HCT116 (cell line): Measurements from ENCODE around the gene FAM222B. TPM values are rescaled to one million over a fixed set of nuclear protein-coding genes. Genes with fewer than 3 reads are reported as not detected.
A peak's percentile ranks its signal among the peaks of the same experiment; 100 is the strongest.

ENCODE experiments used
- ATAC-seq: fragments of 200-7000 bp; cut with Tn5 transposase; 2 replicates; pipeline ENCODE4 v1.9.1; 2020; ENCODE audit warnings: mild to moderate bottlenecking, moderate library complexity
- BruUV-seq: library from RNA; stranded (reverse); fragments of 400-500 nt; replicated peaks from 2 replicates; lab custom pipeline; 2021; lab: Mats Ljungman, UMichigan
- CTCF ChIA-PET: fragments of 300-600 bp; sonication (Branson Sonifier 250); formaldehyde crosslinking; loops from one replicate; lab custom pipeline; 2021; ENCODE audit warnings: antibody characterized with exemption; lab: Charles Lee
- POLR2A ChIA-PET: fragments of 300-600, 350-600 bp; sonication (Branson Sonifier 250); formaldehyde crosslinking; loops from one replicate; lab custom pipeline; 2021; ENCODE audit warnings: antibody characterized with exemption; lab: Charles Lee
- RAD21 ChIA-PET, 2 experiments: fragments of 300-600 bp; sonication (Branson Sonifier 250); formaldehyde crosslinking; loops; one replicate each; lab custom pipeline; 2023; ENCODE audit warnings: low total read pairs in 2 of 2; ENCODE audit not compliant: uncharacterized antibody in 2 of 2, unreplicated experiment in 2 of 2, low non-redundant PET in 1 of 2; lab: Charles Lee
- DNase-seq: peaks from one replicate; pipeline ENCODE4 v3.0.0-alpha.2; 2010; ENCODE audit warnings: low read depth, low spot score
- H2AFZ ChIP-seq: fragments of 200-600 bp; shearing (Covaris generic), sonication (generic); 2 replicates; pipeline ENCODE4 v1.6.1; 2017; ENCODE audit warnings: low read depth, mixed run types, mixed read lengths, antibody characterized with exemption, low read length; ENCODE audit not compliant: poor library complexity, severe bottlenecking
- H3K27ac ChIP-seq: 2 replicates; pipeline ENCODE4 v1.5.1; 2012; ENCODE audit warnings: low read depth, low read length
- H3K27me3 ChIP-seq: fragments of 200-600 bp; sonication (generic); 2 replicates; pipeline ENCODE4 v1.6.1; 2016; ENCODE audit warnings: mixed run types, low read length, mixed read lengths; ENCODE audit not compliant: insufficient read depth
- H3K36me3 ChIP-seq, 2 experiments: fragments of 200-500 bp in 1 of 2; fragments of 200-600 bp in 1 of 2; sonication (Bioruptor generic) in 1 of 2; sonication (generic) in 1 of 2; 2 replicates each; pipeline versions ENCODE4 v1.5.1 to v1.6.1; 2014 to 2016; ENCODE audit warnings: low read length in 2 of 2, inconsistent platforms in 1 of 2, mixed read lengths in 1 of 2, mixed run types in 1 of 2; ENCODE audit not compliant: insufficient read depth in 2 of 2, control insufficient read depth in 1 of 2
- H3K4me1 ChIP-seq, 2 experiments: fragments of 200-600 bp in 1 of 2; sonication (generic) in 1 of 2; 2 replicates each; pipeline versions ENCODE4 v1.5.1 to v1.6.1; 2012 to 2017; ENCODE audit warnings: low read length in 2 of 2, inconsistent platforms in 1 of 2, mild to moderate bottlenecking in 1 of 2, mixed read lengths in 1 of 2, mixed run types in 1 of 2, moderate library complexity in 1 of 2; ENCODE audit not compliant: insufficient read depth in 2 of 2, control insufficient read depth in 1 of 2
- H3K4me2 ChIP-seq: fragments of 200-600 bp; sonication (generic); 2 replicates; pipeline ENCODE4 v1.6.1; 2017; ENCODE audit warnings: mixed run types, low read length, mixed read lengths
- H3K4me3 ChIP-seq, 2 experiments: fragments of 200-600 bp in 1 of 2; sonication (generic) in 1 of 2; replicated peaks in 1 of 2; 2 replicates each; pipeline ENCODE4 v1.5.1; 2011 to 2016; ENCODE audit warnings: low read length in 2 of 2, control low read depth in 1 of 2, low read depth in 1 of 2, mild to moderate bottlenecking in 1 of 2, mixed read lengths in 1 of 2, mixed run types in 1 of 2
- H3K79me2 ChIP-seq: fragments of 200-600 bp; sonication (generic); 2 replicates; pipeline ENCODE4 v1.6.1; 2017; ENCODE audit warnings: mild to moderate bottlenecking, mixed run types, low read length, moderate library complexity, mixed read lengths; ENCODE audit not compliant: insufficient read depth
- H3K9ac ChIP-seq: fragments of 200-600 bp; sonication (generic); 2 replicates; pipeline ENCODE4 v1.6.1; 2016; ENCODE audit warnings: low read length, mixed read lengths
- H3K9me2 ChIP-seq: fragments of 200-600 bp; sonication (generic), shearing (Covaris generic); 2 replicates; pipeline ENCODE4 v1.6.1; 2017; ENCODE audit warnings: mixed run types, mild to moderate bottlenecking, moderate library complexity; ENCODE audit not compliant: insufficient read depth
- H3K9me3 ChIP-seq, 2 experiments: fragments of 200-500 bp in 1 of 2; fragments of 200-600 bp in 1 of 2; sonication (Bioruptor generic) in 1 of 2; sonication (generic) in 1 of 2; 2 replicates each; pipeline ENCODE4 v1.6.1; 2014 to 2017; ENCODE audit warnings: low read length in 2 of 2, mixed read lengths in 2 of 2, inconsistent platforms in 1 of 2, low read depth in 1 of 2, mild to moderate bottlenecking in 1 of 2, mixed run types in 1 of 2, moderate library complexity in 1 of 2; ENCODE audit not compliant: control insufficient read depth in 1 of 2, insufficient read depth in 1 of 2
- H4K20me1 ChIP-seq: fragments of 200-600 bp; sonication (generic), shearing (Covaris generic); 2 replicates; pipeline ENCODE4 v1.6.1; 2017; ENCODE audit warnings: mixed run types, mild to moderate bottlenecking, moderate library complexity; ENCODE audit not compliant: insufficient read depth
- CBX3 ChIP-seq: IDR thresholded peaks from 2 replicates; pipeline ENCODE4 v1.6.1; 2012; ENCODE audit warnings: low read depth
- ELF1 ChIP-seq: IDR thresholded peaks from 2 replicates; pipeline ENCODE4 v1.6.1; 2012; ENCODE audit warnings: low read depth, borderline replicate concordance
- EZH2 ChIP-seq: fragments of 200-600 bp; sonication (generic); IDR thresholded peaks from 2 replicates; pipeline ENCODE4 v1.6.1; 2017; ENCODE audit warnings: antibody characterized with exemption, mixed run types
- FOSL1 ChIP-seq: IDR thresholded peaks from 2 replicates; pipeline ENCODE4 v1.6.1; 2012; ENCODE audit warnings: low read depth
- JUND ChIP-seq: IDR thresholded peaks from 2 replicates; pipeline ENCODE4 v1.6.1; 2012
- POLR2A ChIP-seq: IDR thresholded peaks from 2 replicates; pipeline ENCODE4 v1.7.0; 2011; ENCODE audit warnings: borderline replicate concordance; ENCODE audit not compliant: insufficient read depth, insufficient read length; ENCODE audit errors: extremely low read depth
- POLR2AphosphoS5 ChIP-seq: IDR thresholded peaks from 2 replicates; pipeline ENCODE4 v1.6.1; 2011; ENCODE audit warnings: mild to moderate bottlenecking, low read depth, low read length, moderate library complexity
- RAD21 ChIP-seq: IDR thresholded peaks from 2 replicates; pipeline ENCODE4 v1.6.1; 2012; ENCODE audit warnings: low read depth, mild to moderate bottlenecking
- SIN3A ChIP-seq: IDR thresholded peaks from 2 replicates; pipeline ENCODE4 v1.6.1; 2012; ENCODE audit warnings: low read depth
- SP1 ChIP-seq: IDR thresholded peaks from 2 replicates; pipeline ENCODE4 v1.6.1; 2012; ENCODE audit warnings: low read depth
- SRF ChIP-seq: IDR thresholded peaks from 2 replicates; pipeline ENCODE4 v1.6.1; 2012; ENCODE audit warnings: low read depth
- TCF7L2 ChIP-seq: IDR thresholded peaks from 2 replicates; pipeline ENCODE4 v1.7.0; 2011; ENCODE audit warnings: borderline replicate concordance, inconsistent platforms; ENCODE audit not compliant: insufficient read depth, insufficient read length; ENCODE audit errors: extremely low read depth
- ZFX ChIP-seq: fragments of 450-650 bp; IDR thresholded peaks from 2 replicates; pipeline ENCODE4 v1.6.1; 2017
- ZNF274 ChIP-seq: fragments of 200-500 bp; sonication (Bioruptor generic); IDR thresholded peaks from 2 replicates; pipeline ENCODE4 v1.6.1; 2014; ENCODE audit warnings: mild to moderate bottlenecking, low read depth, low read length, inconsistent platforms
- intact Hi-C: fragments of 100-400 bp; cut with micrococcal nuclease; formaldehyde crosslinking; loops from 2 replicates; pipeline ENCODE4 v1.10.0; 2022
- total RNA-seq: library from RNA; stranded (reverse); gene quantifications from one replicate; pipeline ENCODE4 v1.2.1, GENCODE V29; 2021; ENCODE audit not compliant: unreplicated experiment
- TF ChIP-seq, protein P1 (sequence below), 3 experiments: fragments of 200-600 bp in 1 of 3; sonication (generic) in 1 of 3; IDR thresholded peaks in 2 of 3; conservative IDR thresholded peaks in 1 of 3; 2 replicates each; pipeline ENCODE4 v1.5.1; 2012 to 2017; ENCODE audit warnings: low read depth in 2 of 3, low read length in 2 of 3, antibody characterized with exemption in 1 of 3, borderline replicate concordance in 1 of 3, control low read depth in 1 of 3, mild to moderate bottlenecking in 1 of 3, mixed read lengths in 1 of 3, mixed run types in 1 of 3, moderate library complexity in 1 of 3; ENCODE audit not compliant: insufficient read depth in 1 of 3
- TF ChIP-seq, protein P2 (sequence below): IDR thresholded peaks from 2 replicates; pipeline ENCODE4 v1.6.1; 2012
- TF ChIP-seq, protein P3 (sequence below): IDR thresholded peaks from 2 replicates; pipeline ENCODE4 v1.6.1; 2011; ENCODE audit warnings: mild to moderate bottlenecking, low read length, moderate library complexity; ENCODE audit not compliant: insufficient replicate concordance; ENCODE audit errors: extremely low read depth
- TF ChIP-seq, protein P4 (sequence below): IDR thresholded peaks from 2 replicates; pipeline ENCODE4 v1.6.1; 2012; ENCODE audit warnings: low read depth

The FAM222B gene
- total RNA-seq, 1 experiment from 2014 or later, result 22.7 TPM

DNA sequence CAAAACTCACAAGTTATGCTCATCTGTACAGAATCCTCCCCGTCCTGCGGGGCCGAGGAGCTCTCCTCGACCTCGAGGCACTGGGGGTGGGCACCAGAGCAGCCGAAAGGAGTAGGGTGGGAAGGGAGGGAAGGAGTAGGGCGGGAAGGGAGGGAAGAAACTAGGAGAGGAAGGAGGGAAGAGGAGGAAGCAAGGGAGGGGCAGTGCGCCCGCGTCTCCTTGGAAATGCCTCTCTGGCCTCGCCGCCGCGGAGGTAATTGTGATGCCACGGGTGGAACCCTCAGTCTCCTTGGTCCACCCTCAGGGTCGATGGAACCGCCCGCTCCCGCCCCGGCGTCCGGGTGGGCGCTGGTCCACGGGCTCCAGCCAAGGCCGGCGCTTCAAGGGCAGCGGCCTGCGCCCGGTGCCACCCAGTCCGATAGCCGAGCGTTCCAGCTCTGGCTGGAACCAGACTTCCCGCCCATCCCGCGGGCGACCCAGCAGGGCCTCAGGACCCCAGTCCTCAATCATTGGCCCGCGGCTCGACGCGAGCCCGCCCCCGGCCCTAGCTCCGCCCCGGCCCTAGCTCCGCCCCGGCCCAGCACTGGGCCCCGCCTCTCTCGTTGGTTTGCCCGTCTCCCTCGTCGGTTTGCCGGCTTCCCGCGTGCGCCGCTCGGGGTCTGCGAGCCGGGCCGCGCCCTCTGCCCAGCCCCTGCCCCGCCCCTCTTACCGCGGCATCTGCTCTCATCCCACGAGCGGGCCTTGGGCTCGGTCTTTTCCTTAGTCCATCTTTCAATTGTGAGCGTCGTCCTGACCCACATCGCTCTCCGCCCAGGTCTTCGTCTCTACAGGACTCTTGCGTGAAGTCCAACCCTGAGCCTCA, 131.5 kb downstream of the FAM222B start:
- intact Hi-C loops, result no loop called here
- H2AFZ ChIP-seq, result no peak overlapping the region
- peak overlapping the region; percentile 47 to 62 for H3K4me3 ChIP-seq
- ChIA-PET CTCF (interaction anchor here (0.6 to 1.5 kb wide), 6 partner anchors 9 to 406 kb away, joined by 3 to 7 read pairs (median 3); partner anchors contain the start of gene RPL23A), POLR2A (interaction anchor here (1.0 to 3.2 kb wide), 4 partner anchors 9 to 16 kb away, joined by 6 to 42 read pairs (median 6); partner anchors contain the start of gene RPL23A), RAD21 (interaction anchor here in 1 of 2 experiments (0.7 kb wide), 1 partner anchor 14 kb away, joined by 3 read pairs; no protein-coding TSS in a partner anchor)
- peak overlapping the region; percentile 74 for H3K9ac ChIP-seq
- peaks cover 9 to 16% of the 10 kb centered on the region in 2 experiments for H3K4me1 ChIP-seq
- peak overlapping the region; percentile 91 for H3K4me2 ChIP-seq
- no peaks in the 10 kb centered on the region for H3K36me3 ChIP-seq
- no peaks in the 10 kb centered on the region for H3K9me3 ChIP-seq
- DNase-seq, result peak; percentile 46
- BruUV-seq, result no TSS peak
- peak overlapping the region; percentile 75 for H3K27ac ChIP-seq
- H3K27me3 ChIP-seq, result no peaks in the 10 kb centered on the region
- no peaks in the 10 kb centered on the region for H3K9me2 ChIP-seq
- ATAC-seq, result peak; percentile 97
- H3K79me2 ChIP-seq, result no peaks in the 10 kb centered on the region
- no peaks in the 10 kb centered on the region for H4K20me1 ChIP-seq
- TF ChIP-seq, protein P1, sequence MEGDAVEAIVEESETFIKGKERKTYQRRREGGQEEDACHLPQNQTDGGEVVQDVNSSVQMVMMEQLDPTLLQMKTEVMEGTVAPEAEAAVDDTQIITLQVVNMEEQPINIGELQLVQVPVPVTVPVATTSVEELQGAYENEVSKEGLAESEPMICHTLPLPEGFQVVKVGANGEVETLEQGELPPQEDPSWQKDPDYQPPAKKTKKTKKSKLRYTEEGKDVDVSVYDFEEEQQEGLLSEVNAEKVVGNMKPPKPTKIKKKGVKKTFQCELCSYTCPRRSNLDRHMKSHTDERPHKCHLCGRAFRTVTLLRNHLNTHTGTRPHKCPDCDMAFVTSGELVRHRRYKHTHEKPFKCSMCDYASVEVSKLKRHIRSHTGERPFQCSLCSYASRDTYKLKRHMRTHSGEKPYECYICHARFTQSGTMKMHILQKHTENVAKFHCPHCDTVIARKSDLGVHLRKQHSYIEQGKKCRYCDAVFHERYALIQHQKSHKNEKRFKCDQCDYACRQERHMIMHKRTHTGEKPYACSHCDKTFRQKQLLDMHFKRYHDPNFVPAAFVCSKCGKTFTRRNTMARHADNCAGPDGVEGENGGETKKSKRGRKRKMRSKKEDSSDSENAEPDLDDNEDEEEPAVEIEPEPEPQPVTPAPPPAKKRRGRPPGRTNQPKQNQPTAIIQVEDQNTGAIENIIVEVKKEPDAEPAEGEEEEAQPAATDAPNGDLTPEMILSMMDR (IDR thresholded peaks at IDR 0.05 in 2 of 3, conservative IDR thresholded peaks at IDR 0.05 in 1 of 3; ENCODE audit: borderline replicate concordance in 1 of 3, insufficient read depth in 1 of 3, low read depth in 2 of 3, low read length in 2 of 3), result no peak
- TF ChIP-seq TCF7L2, result peak; percentile 44
- TF ChIP-seq SRF, result no peak
- TF ChIP-seq ZNF274, result no peak
- TF ChIP-seq POLR2AphosphoS5, result peak; percentile 83
- no peak for TF ChIP-seq CBX3
- TF ChIP-seq, protein P2, sequence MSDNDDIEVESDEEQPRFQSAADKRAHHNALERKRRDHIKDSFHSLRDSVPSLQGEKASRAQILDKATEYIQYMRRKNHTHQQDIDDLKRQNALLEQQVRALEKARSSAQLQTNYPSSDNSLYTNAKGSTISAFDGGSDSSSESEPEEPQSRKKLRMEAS, result peak; percentile 68
- TF ChIP-seq SIN3A, result no peak
- no peak for TF ChIP-seq JUND
- TF ChIP-seq SP1, result no peak
- TF ChIP-seq, protein P3, sequence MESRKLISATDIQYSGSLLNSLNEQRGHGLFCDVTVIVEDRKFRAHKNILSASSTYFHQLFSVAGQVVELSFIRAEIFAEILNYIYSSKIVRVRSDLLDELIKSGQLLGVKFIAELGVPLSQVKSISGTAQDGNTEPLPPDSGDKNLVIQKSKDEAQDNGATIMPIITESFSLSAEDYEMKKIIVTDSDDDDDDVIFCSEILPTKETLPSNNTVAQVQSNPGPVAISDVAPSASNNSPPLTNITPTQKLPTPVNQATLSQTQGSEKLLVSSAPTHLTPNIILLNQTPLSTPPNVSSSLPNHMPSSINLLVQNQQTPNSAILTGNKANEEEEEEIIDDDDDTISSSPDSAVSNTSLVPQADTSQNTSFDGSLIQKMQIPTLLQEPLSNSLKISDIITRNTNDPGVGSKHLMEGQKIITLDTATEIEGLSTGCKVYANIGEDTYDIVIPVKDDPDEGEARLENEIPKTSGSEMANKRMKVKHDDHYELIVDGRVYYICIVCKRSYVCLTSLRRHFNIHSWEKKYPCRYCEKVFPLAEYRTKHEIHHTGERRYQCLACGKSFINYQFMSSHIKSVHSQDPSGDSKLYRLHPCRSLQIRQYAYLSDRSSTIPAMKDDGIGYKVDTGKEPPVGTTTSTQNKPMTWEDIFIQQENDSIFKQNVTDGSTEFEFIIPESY, result no peak
- no peak for TF ChIP-seq RAD21
- TF ChIP-seq, protein P4, sequence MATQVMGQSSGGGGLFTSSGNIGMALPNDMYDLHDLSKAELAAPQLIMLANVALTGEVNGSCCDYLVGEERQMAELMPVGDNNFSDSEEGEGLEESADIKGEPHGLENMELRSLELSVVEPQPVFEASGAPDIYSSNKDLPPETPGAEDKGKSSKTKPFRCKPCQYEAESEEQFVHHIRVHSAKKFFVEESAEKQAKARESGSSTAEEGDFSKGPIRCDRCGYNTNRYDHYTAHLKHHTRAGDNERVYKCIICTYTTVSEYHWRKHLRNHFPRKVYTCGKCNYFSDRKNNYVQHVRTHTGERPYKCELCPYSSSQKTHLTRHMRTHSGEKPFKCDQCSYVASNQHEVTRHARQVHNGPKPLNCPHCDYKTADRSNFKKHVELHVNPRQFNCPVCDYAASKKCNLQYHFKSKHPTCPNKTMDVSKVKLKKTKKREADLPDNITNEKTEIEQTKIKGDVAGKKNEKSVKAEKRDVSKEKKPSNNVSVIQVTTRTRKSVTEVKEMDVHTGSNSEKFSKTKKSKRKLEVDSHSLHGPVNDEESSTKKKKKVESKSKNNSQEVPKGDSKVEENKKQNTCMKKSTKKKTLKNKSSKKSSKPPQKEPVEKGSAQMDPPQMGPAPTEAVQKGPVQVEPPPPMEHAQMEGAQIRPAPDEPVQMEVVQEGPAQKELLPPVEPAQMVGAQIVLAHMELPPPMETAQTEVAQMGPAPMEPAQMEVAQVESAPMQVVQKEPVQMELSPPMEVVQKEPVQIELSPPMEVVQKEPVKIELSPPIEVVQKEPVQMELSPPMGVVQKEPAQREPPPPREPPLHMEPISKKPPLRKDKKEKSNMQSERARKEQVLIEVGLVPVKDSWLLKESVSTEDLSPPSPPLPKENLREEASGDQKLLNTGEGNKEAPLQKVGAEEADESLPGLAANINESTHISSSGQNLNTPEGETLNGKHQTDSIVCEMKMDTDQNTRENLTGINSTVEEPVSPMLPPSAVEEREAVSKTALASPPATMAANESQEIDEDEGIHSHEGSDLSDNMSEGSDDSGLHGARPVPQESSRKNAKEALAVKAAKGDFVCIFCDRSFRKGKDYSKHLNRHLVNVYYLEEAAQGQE, result no peak
- TF ChIP-seq ZFX, result peak; percentile 71; the same call in 1 of the 2 replicates
- TF ChIP-seq ELF1, result no peak
- TF ChIP-seq POLR2A, result peak; percentile 82
- no peak for TF ChIP-seq FOSL1
- no peak for TF ChIP-seq EZH2
